RWPE1 (cell line): Measurements from ENCODE around the gene CANT1.
"Not testable (repeated sequence)": the region's sequence is repeated elsewhere in the genome, so short reads cannot be mapped to it uniquely, and the experiment has no call there.

Experiments
- CTCF ChIA-PET: fragments of 350-600 bp; sonication (Branson Sonifier 250); formaldehyde crosslinking; extraction: SDS; loops from one replicate; lab custom pipeline; 2021; lab: Yijun Ruan, JAX
- POLR2A ChIA-PET: fragments of 400-600 bp; formaldehyde crosslinking; extraction: SDS; loops from one replicate; lab custom pipeline; 2020; ENCODE audit warnings: antibody characterized with exemption; ENCODE audit not compliant: low non-redundant PET; lab: Yijun Ruan, JAX
- DNase-seq: peaks from one replicate; pipeline ENCODE4 v3.0.0; 2012; ENCODE audit warnings: low spot score
- H3K27ac ChIP-seq: fragments of 450-650 bp; 2 replicates; pipeline ENCODE4 v1.5.1; 2017
- CTCF ChIP-seq: fragments of 450-650 bp; conservative IDR thresholded peaks from 2 replicates; pipeline ENCODE4 v1.5.1; 2017; ENCODE audit warnings: low read depth, mild to moderate bottlenecking

The CANT1 gene

GRCh38 chr17:78969865-78970264 is 39.7 kb downstream of the CANT1 start:
- TF ChIP-seq CTCF = no peak
- POLR2A ChIA-PET = no interaction called here
- CTCF ChIA-PET = interaction anchor here (0.6 kb wide), 2 partner anchors 9 to 432 kb away, joined by 3 read pairs; no protein-coding TSS in a partner anchor
- H3K27ac ChIP-seq = peak overlapping the region; percentile 88; the same call in 1 of the 2 replicates
- DNase-seq = no peak

- TF ChIP-seq CTCF = no peak
- CTCF ChIA-PET = interaction anchor here (0.6 to 1.7 kb wide), 2 partner anchors 102 to 158 kb away, joined by 3 to 9 read pairs; no protein-coding TSS in a partner anchor
- no peak for DNase-seq
- POLR2A ChIA-PET = no interaction called here
- H3K27ac ChIP-seq = 0 out of 2 replicates have a peak overlapping the region, but pooled peaks have one; percentile 3
Measured at GRCh38 chr17:78967782-78968362, 41.7 kb downstream of the CANT1 start.

DNA sequence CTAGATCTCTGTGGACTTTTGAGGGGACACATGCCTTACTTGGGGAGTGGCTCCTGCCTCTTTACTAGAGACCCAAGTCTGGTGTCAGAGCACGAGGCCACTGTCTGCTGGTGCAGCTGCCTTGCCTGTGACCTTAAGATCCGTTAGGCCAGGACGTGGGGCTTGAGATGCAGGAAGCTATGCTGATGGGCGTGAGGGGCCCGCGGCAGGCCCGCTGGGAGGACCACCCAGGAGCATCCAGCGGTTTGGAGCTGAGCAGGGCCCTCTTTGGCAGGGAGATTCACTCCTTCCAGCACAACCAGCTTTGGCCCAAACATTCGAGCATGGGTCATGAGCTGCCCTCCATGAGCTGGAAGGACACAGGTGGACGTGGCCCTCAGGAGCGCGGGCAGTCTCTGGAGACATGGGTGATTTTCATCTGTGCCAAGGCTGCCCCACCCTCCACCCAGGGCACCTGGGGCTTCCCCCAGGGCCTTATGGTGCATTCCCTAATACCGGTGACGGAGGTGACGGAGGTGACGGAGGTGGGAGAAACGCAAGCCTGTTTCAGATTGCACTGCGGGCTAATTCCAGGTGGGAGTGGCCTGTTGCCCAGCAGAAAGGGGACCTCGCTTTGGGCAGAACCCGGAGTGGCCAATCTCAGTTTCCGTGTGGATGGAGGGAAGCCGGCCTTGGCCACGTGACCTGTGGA is 42.5 kb downstream of the CANT1 start:
- ChIA-PET POLR2A (no interaction called here), CTCF (interaction anchor here (1.7 kb wide), 1 partner anchor 101 kb away, joined by 9 read pairs; no protein-coding TSS in a partner anchor)
- peak overlapping the region; percentile 3; the same call in 1 of the 2 replicates for H3K27ac ChIP-seq
- TF ChIP-seq CTCF = no peak
- DNase-seq = no peak

DNA sequence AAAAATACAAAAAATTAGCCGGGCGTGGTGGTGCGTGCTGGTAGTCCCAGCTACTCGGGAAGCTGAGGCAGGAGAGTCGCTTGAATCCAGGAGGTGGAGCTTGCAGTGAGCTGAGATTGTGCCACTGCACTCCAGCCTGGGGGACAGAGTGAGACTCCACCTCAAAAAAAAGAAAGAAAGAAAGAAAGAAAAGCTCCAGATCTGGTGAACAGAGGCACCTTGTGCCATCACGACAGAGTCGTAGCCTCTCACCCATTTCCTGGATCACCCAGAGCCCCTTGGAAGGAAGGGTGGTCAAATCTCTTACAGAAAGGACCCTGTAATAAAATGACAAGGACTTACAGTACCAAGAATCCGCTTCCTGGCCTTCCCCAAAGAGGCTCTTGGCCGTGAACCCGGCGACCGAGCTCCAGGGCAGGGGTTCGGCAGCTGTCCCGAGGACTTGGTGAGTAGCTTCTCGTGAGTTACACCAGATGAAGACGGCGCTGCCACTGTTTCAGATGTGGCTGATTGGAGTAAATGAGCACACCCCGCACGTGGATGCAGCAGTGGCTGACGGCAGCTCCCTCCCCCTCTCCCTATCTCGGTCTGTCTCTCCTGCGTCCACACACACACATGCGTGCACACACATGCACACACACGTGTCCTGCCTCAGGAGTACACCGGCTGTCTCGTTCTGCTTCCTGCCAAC is 43.3 kb downstream of the CANT1 start:
- DNase-seq = no peak
- ChIA-PET POLR2A (interaction anchor here (0.5 to 0.6 kb wide), 2 partner anchors 22 to 33 kb away, joined by 3 to 7 read pairs; no protein-coding TSS in a partner anchor), CTCF (interaction anchor here (0.9 kb wide), 1 partner anchor 43 kb away, joined by 3 read pairs; no protein-coding TSS in a partner anchor)
- peak overlapping the region; percentile 3; the same call in 1 of the 2 replicates for H3K27ac ChIP-seq
- no peak for TF ChIP-seq CTCF

DNA sequence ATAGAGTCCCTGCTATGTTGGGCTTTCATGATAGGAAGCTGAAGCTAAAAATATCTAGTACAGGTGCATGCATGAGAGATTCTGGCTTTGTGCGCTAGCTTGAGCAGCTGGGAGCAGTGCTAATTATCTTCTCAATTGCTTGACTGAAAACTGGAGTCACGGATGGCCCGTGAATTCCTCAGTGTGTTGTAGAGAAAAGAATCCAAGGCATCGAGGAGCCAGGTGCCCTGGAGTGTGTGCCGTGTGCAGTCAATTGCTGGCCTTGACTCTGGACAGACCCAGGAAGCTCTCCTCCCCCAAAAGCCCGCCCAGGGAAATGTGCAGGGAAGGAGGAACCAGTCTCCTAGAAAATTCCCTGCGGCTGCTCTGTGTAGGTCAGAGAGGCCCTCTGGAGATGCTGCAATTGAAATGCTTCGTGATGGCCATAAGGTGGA is 44.1 kb downstream of the CANT1 start:
- TF ChIP-seq CTCF = no peak
- ChIA-PET POLR2A (interaction anchor here (0.5 kb wide), 1 partner anchor 21 kb away, joined by 7 read pairs; no protein-coding TSS in a partner anchor), CTCF (interaction anchor here (0.9 kb wide), 1 partner anchor 42 kb away, joined by 3 read pairs; no protein-coding TSS in a partner anchor)
- peak overlapping the region; percentile 3; the same call in 1 of the 2 replicates for H3K27ac ChIP-seq
- no peak for DNase-seq

- no peak overlapping the region for H3K27ac ChIP-seq
- ChIA-PET POLR2A (no interaction called here), CTCF (interaction anchor here (0.7 kb wide), 1 partner anchor 92 kb away, joined by 4 read pairs; no protein-coding TSS in a partner anchor)
- no peak for TF ChIP-seq CTCF
- no peak for DNase-seq
Measured at GRCh38 chr17:78963378-78963777, 46.2 kb downstream of the CANT1 start.

DNA sequence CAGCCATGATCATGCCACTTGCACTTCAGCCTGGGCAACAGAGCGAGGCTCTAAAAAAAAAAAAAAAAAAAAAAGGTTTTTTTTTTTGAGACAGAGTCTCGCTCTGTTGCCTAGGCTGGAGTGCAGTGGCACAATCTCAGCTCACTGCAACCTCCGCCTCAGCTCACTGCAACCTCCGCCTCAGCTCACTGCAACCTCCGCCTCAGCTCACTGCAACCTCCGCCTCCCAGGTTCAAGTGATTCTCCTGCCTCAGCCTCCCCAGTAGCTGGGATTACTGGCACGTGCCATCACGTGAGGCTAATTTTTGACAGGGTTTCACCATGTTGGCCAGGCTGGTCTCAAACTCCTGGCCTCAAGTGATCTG is 46.6 kb downstream of the CANT1 start:
- CTCF ChIA-PET = interaction anchor here (0.7 to 0.9 kb wide), 2 partner anchors 8 to 92 kb away, joined by 4 to 5 read pairs; no protein-coding TSS in a partner anchor
- H3K27ac ChIP-seq, DNase-seq, POLR2A ChIA-PET: not testable (repeated sequence)
